GM10266 (cell line): Measurements from ENCODE around the gene OR52J3.

ENCODE experiments used
- DNase-seq: peaks from one replicate; pipeline ENCODE4 v3.0.0; 2012; ENCODE audit errors: extremely low spot score
- CTCF ChIP-seq: IDR thresholded peaks from 2 replicates; pipeline ENCODE4 v1.5.1; 2012; ENCODE audit warnings: mild to moderate bottlenecking, low read depth; ENCODE audit not compliant: control insufficient read depth, insufficient read depth; ENCODE audit errors: missing control alignments

OR52J3 gene

GRCh38 chr11:5046226-5046625 is at the start of gene OR52J3:
OR52J3 (plus strand) TSS chr11:5046526; CDS start chr11:5046526, 0 bp downstream.
- no peak for DNase-seq
- no peak for TF ChIP-seq CTCF

GRCh38 chr11:5004424-5005274 is 41.7 kb upstream of the OR52J3 start:
- peak; percentile 12 for DNase-seq
- TF ChIP-seq CTCF: peak; percentile 51

- TF ChIP-seq CTCF: no peak
- DNase-seq: no peak
Observed at GRCh38 chr11:5007561-5007960, 38.8 kb upstream of the OR52J3 start.

- no peak for DNase-seq
- no peak for TF ChIP-seq CTCF
Observed at GRCh38 chr11:5011254-5011653, 35.1 kb upstream of the OR52J3 start.

- no peak for TF ChIP-seq CTCF
- no peak for DNase-seq
Observed at GRCh38 chr11:5013012-5013411, 33.3 kb upstream of the OR52J3 start.

GRCh38 chr11:5021996-5022395 is 24.3 kb upstream of the OR52J3 start:
- DNase-seq: no peak
- TF ChIP-seq CTCF: no peak

GRCh38 chr11:5036669-5037068 is 9.7 kb upstream of the OR52J3 start:
- DNase-seq: no peak
- TF ChIP-seq CTCF: no peak
